DND-41 (cell line): ENCODE data around the gene KNDC1.

ENCODE experiments used
- ATAC-seq: fragments of 200-7000 bp; cut with Tn5 transposase; 3 replicates; pipeline ENCODE4 v1.9.1; 2021; ENCODE audit warnings: low read depth; ENCODE audit not compliant: insufficient read depth
- DNase-seq: peaks from one replicate; pipeline ENCODE4 v3.0.0-alpha.2; 2020
- H2AFZ ChIP-seq: 2 replicates; pipeline ENCODE4 v1.6.0; 2012; ENCODE audit warnings: low read depth, low read length
- H3K27ac ChIP-seq: 2 replicates; pipeline ENCODE4 v1.5.1; 2012; ENCODE audit warnings: low read length, inconsistent platforms
- H3K27me3 ChIP-seq: fragments of 200-600 bp; sonication (generic); 2 replicates; pipeline ENCODE4 v1.6.0; 2012; ENCODE audit warnings: low read length, mild to moderate bottlenecking, inconsistent platforms; ENCODE audit not compliant: insufficient read depth, poor library complexity
- H3K36me3 ChIP-seq: 2 replicates; pipeline ENCODE4 v1.5.1; 2012; ENCODE audit warnings: low read length, inconsistent platforms; ENCODE audit not compliant: insufficient read depth
- H3K4me1 ChIP-seq: 2 replicates; pipeline ENCODE4 v1.5.1; 2012; ENCODE audit warnings: mild to moderate bottlenecking, low read length; ENCODE audit not compliant: insufficient read depth
- H3K4me2 ChIP-seq: 2 replicates; pipeline ENCODE4 v1.6.0; 2012; ENCODE audit warnings: mild to moderate bottlenecking, moderate library complexity, low read length, inconsistent platforms; ENCODE audit not compliant: insufficient read depth
- H3K4me3 ChIP-seq, 2 experiments: fragments of 200-600 bp in 1 of 2; shearing (Covaris generic) in 1 of 2; 2 replicates each; pipeline ENCODE4 v1.5.1; 2012 to 2016; ENCODE audit warnings: inconsistent platforms in 2 of 2, low read length in 2 of 2, mild to moderate bottlenecking in 2 of 2, low read depth in 1 of 2, moderate library complexity in 1 of 2
- H3K79me2 ChIP-seq: 2 replicates; pipeline ENCODE4 v1.6.0; 2012; ENCODE audit warnings: low read length, inconsistent platforms; ENCODE audit not compliant: insufficient read depth
- H3K9ac ChIP-seq: 2 replicates; pipeline ENCODE4 v1.6.0; 2012; ENCODE audit warnings: low read depth, mild to moderate bottlenecking, inconsistent platforms, low read length, moderate library complexity
- H3K9me3 ChIP-seq: 2 replicates; pipeline ENCODE4 v1.5.1; 2012; ENCODE audit warnings: low read length, moderate library complexity, mild to moderate bottlenecking, inconsistent platforms; ENCODE audit not compliant: insufficient read depth, severe bottlenecking
- H4K20me1 ChIP-seq: 2 replicates; pipeline ENCODE4 v1.6.0; 2012; ENCODE audit warnings: low read length; ENCODE audit not compliant: insufficient read depth
- EZH2 ChIP-seq: IDR thresholded peaks from 3 replicates; pipeline ENCODE4 v1.6.1; 2012; ENCODE audit warnings: borderline replicate concordance, low read depth, mild to moderate bottlenecking, moderate library complexity, low read length, inconsistent platforms; ENCODE audit not compliant: severe bottlenecking
- TF ChIP-seq, protein P1 (sequence below): IDR thresholded peaks from 2 replicates; pipeline ENCODE4 v1.5.1; 2012; ENCODE audit warnings: borderline replicate concordance, low read length, moderate library complexity, mild to moderate bottlenecking; ENCODE audit not compliant: poor library complexity, severe bottlenecking; ENCODE audit errors: extremely low read depth

Gene KNDC1

GRCh38 chr10:133117688-133118071 is 42.3 kb upstream of the KNDC1 start:
- Histone ChIP-seq H2AFZ (no peak overlapping the region), H3K27me3 (no peaks in the 10 kb centered on the region), H3K9me3 (peaks cover 13% of the 10 kb centered on the region), H4K20me1 (no peaks in the 10 kb centered on the region), H3K36me3 (no peaks in the 10 kb centered on the region), H3K4me2 (no peak overlapping the region), H3K27ac (no peak overlapping the region), H3K4me3 (no peak overlapping the region), H3K79me2 (no peaks in the 10 kb centered on the region), H3K9ac (no peak overlapping the region), H3K4me1 (no peaks in the 10 kb centered on the region)
- DNase-seq (no peak), ATAC-seq (no peak)
- TF ChIP-seq, protein P1, sequence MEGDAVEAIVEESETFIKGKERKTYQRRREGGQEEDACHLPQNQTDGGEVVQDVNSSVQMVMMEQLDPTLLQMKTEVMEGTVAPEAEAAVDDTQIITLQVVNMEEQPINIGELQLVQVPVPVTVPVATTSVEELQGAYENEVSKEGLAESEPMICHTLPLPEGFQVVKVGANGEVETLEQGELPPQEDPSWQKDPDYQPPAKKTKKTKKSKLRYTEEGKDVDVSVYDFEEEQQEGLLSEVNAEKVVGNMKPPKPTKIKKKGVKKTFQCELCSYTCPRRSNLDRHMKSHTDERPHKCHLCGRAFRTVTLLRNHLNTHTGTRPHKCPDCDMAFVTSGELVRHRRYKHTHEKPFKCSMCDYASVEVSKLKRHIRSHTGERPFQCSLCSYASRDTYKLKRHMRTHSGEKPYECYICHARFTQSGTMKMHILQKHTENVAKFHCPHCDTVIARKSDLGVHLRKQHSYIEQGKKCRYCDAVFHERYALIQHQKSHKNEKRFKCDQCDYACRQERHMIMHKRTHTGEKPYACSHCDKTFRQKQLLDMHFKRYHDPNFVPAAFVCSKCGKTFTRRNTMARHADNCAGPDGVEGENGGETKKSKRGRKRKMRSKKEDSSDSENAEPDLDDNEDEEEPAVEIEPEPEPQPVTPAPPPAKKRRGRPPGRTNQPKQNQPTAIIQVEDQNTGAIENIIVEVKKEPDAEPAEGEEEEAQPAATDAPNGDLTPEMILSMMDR, result no peak
- TF ChIP-seq EZH2, result no peak

GRCh38 chr10:133121479-133121878 is 38.5 kb upstream of the KNDC1 start:
- no peaks in the 10 kb centered on the region for H3K4me1 ChIP-seq
- no peaks in the 10 kb centered on the region for H3K27me3 ChIP-seq
- TF ChIP-seq, protein P1, result no peak
- TF ChIP-seq EZH2, result no peak
- H3K27ac ChIP-seq, result no peak overlapping the region
- no peak overlapping the region for H3K4me3 ChIP-seq
- no peak for ATAC-seq
- no peak overlapping the region for H3K9ac ChIP-seq
- no peak overlapping the region for H2AFZ ChIP-seq
- H3K4me2 ChIP-seq, result no peak overlapping the region
- no peak for DNase-seq
- H3K9me3 ChIP-seq, result peaks cover 13% of the 10 kb centered on the region
- no peaks in the 10 kb centered on the region for H3K79me2 ChIP-seq
- H3K36me3 ChIP-seq, result no peaks in the 10 kb centered on the region
- no peaks in the 10 kb centered on the region for H4K20me1 ChIP-seq

DNA sequence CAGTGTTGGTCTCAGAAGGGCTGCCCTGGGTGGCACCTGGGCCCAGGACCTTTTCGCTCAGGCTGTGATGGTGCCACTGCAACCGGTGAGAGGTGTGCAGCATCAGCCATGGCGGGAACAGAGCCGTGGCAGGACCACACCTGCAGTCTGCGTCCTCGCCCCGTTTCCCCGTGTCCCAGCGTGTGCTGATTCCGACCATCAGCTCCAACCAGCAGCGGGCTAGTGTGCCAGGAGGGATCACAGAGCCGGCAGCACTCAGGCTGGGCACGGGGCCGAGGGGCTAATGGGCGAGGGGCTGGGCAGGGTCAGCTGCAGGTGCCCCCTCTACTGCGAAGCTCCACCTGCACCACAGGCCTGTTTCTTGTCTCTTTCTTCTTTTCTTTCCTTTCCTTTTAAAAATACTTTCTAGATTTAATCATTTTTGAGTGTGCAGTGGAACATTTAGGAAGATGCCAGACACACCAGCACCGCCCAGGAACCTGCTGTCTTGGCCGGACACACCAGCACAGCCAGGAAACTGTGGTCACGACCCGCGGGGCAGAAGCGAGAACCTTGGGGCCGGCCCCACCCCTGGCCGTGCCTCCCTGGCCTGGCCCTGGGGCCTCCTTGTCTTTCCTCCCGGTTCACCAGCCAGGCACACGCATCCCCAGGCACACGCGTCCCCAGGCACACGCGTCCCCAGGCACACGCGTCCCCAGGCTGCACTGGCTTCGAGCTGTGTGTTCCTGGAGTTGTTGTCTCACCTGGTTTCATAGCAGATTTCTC is 37.7 kb upstream of the KNDC1 start:
- Histone ChIP-seq H3K4me1 (no peaks in the 10 kb centered on the region), H3K27me3 (no peaks in the 10 kb centered on the region), H2AFZ (no peak overlapping the region), H3K27ac (no peak overlapping the region), H3K9ac (no peak overlapping the region), H3K79me2 (no peaks in the 10 kb centered on the region), H3K9me3 (peaks cover 13% of the 10 kb centered on the region), H3K4me3 (no peak overlapping the region), H3K36me3 (no peaks in the 10 kb centered on the region), H4K20me1 (no peaks in the 10 kb centered on the region), H3K4me2 (no peak overlapping the region)
- TF ChIP-seq, protein P1, result no peak
- no peak for TF ChIP-seq EZH2
- ATAC-seq (no peak), DNase-seq (no peak)
